Raji (cell line): ENCODE measurements around the gene CD300LB.

Experiments used
- POLR2A ChIP-seq: IDR thresholded peaks from 2 replicates; pipeline ENCODE4 v1.6.1; 2011; ENCODE audit warnings: low read depth, low read length, control low read depth; ENCODE audit not compliant: insufficient read depth

The CD300LB gene

GRCh38 chr17:74520790-74521480, 10.3 kb downstream of the CD300LB start:
- TF ChIP-seq POLR2A: no peak

DNA sequence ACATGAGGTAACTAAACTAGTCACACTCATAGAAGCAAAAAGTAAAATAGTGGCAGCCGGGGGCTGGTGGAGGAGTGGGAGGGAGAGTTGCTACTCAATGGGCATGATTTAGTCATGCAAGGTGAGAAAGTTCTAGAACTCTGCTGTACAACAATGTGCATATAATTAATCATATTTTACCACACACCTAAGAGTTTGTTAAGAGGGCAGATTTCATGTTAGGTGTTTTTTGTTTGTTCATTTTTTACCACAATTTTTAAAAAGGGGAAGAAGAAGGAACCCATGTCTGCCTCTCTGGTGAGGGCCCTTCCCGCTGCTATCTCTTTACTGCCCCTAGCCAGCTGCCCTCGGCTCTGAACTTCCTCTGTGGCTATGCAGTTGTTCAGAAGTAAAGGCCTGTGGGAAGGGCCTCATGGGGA, 11.2 kb downstream of the CD300LB start:
- TF ChIP-seq POLR2A: no peak

DNA sequence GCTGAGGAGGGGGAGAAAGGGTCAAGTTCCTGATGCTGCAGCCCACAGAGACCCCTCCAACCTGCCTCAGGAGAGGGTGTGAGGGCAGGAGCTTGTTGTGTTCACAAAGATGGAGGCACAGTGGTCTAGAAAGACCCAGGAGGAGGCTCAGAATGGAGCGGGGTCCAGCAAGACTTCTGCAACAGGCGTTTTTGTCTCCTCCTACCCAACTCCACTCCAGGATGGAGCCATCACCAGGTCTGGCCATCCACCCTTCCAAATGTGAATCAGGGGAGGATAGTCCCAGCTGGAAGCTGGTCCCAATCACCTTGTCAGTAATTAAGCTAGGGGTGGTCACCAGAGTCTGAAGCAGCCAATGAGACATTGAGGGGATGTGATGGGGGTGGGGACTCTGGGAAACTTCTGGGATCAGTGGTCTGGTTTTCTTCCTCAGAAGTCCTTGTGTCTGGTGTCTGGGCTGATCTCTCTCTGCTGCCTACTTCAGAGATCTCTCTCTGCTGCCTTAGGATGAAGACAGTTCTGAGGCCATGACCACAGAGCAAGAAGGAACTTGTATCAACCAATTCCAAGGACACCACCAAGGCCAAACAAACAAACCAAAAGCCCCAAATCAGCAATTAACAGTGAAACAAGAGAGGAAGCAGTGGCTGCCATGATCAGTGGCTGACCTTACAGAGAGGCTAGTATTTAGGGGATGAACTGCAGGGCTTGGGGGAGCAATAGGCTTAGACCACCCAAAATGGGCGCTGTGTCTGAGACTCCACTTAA, 14.5 kb downstream of the CD300LB start:
- TF ChIP-seq POLR2A: no peak

DNA sequence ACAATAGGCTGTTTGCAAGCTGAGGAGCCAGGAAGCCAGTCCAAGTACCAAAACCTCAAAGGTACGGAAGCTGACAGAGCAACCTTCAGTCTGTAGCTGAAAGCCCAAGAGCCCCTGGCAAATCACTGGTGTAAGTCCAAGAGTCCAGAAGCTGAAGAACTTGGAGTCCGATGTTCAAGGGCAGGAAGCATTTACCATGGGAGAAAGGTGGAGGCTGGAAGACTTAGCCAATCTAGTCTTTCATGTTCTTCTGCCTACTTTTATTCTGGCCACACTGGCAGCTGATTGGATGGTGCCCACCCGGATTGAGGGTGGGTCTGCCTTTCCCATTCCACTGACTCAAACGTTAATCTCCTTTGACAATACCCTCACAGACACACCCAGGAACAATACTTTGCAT, 15.3 kb downstream of the CD300LB start:
- no peak for TF ChIP-seq POLR2A

DNA sequence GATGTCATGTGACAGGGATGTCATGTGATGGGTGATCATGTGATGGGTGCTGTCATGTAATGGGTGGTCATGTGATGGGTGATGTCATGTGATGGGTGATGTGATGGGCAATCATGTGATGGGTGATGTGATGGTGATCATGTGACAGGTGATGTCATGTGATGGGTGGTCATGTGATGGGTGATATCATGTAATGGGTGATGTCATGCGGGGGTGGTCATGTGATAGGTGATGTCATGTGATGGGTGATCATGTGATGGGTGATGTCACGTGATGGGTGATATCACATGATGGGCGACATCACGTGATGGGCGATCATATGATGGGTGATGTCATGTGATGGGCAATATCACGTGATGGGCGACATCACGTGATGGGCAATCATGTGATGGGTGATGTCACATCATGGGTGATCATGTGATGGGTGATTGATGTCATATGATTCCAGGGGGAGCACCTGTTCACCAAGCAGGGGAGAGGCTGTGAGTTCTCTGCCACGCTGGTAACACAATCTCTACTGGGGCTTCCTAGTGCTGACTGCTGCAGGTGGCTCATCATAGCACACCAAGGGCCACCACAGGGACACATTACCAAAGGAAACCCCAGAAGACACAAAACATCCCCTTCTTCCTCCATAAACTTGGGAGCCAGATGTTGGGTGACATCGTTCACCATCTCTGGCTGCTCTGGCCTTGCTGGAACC, 16.5 kb downstream of the CD300LB start:
- no peak for TF ChIP-seq POLR2A

GRCh38 chr17:74513987-74514631, 17.2 kb downstream of the CD300LB start:
- TF ChIP-seq POLR2A: no peak

- TF ChIP-seq POLR2A: no peak
Measured at GRCh38 chr17:74512624-74513091, 18.6 kb downstream of the CD300LB start.

- no peak for TF ChIP-seq POLR2A
Measured at GRCh38 chr17:74512036-74512435, 19.2 kb downstream of the CD300LB start.

DNA sequence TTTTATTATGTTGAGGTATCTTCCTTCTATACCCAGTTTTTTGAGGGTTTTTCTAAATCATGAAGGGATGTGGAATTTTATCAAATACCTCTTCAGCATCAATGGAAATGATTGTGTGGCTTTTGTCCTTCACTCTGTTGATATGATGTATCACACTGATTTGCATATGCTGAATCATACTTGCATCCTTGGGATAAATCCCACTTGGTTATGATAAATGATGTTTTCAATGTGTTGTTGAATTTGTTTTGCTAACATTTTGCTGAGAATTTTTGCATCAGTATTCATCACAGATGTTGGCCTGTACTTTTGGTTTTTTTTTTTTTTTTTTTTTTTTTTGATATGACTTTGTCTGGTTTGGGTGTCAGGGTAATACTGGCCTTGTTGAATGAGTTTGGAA, 23.1 kb downstream of the CD300LB start:
- no peak for TF ChIP-seq POLR2A

- no peak for TF ChIP-seq POLR2A
Measured at GRCh38 chr17:74502861-74503260, 28.4 kb downstream of the CD300LB start.

DNA sequence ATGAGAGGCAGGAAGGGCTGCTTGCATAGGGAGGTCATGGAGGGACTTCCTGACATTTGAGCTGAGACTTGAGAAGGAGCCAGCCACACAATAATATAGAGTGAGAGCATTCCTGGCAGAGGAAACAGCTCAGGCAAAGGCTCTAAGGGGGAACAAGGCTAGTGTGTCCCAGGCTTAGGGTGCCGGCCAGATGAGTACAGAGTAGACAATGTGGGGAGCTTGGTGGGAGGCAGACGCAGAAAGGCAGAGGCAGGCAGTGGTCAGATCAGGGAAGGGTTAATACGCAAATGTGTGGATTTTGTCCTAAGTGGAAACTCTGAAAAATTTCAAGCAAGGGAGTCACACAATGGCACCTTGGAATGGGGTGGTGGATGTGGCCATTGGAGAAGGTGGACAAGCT, 31.3 kb downstream of the CD300LB start:
- TF ChIP-seq POLR2A: no peak

GRCh38 chr17:74497471-74497870, 33.8 kb downstream of the CD300LB start:
- TF ChIP-seq POLR2A: no peak

- TF ChIP-seq POLR2A: no peak
Measured at GRCh38 chr17:74493331-74493833, 37.9 kb downstream of the CD300LB start.

DNA sequence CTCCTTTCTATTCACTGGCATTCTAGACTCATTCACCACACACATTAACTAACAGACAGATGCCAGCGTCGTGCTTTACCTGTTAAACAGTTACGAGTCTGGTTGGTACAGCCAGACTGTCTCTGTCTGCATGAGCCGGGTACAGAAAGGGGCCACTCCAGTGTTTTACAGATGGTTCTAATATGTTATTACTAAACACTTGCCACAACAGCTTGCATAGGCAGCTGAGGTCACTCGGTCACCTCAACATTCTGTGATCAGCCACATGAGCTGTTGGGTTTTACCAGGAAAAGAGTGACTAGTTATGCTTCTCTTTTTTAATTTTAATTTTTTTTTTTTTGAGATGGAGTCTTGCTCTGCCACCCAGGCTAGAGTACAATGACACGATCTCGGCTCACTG, 39.6 kb downstream of the CD300LB start:
- no peak for TF ChIP-seq POLR2A

DNA sequence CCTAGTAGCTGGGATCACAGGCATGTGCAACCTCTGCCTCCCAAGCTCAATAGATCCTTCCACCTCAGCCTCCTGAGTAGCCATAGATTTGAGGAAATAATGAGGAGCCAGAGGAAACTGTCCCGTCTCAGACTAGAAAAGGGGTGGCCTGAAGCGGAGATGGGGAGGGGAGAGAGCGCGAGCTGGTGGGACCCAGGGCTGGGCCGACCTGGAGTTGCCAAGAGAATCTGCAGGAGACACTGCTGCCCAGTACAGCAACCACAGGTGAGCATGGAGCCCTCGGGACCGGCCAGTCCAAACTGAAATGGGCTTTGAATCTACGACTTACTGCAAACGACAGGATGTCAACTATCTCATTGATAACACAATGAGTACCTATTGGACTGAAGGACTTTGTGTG, 40.6 kb downstream of the CD300LB start:
- TF ChIP-seq POLR2A: no peak

- no peak for TF ChIP-seq POLR2A
Measured at GRCh38 chr17:74485841-74486240, 45.4 kb downstream of the CD300LB start.
